Neuronal stem cell (in vitro differentiated cells): ENCODE measurements around the gene ICAM2.

Experiments used
- DNase-seq: peaks from one replicate; pipeline ENCODE4 v3.0.0-alpha.2; 2013; ENCODE audit warnings: low spot score
- H2AFZ ChIP-seq: one replicate; pipeline ENCODE4 v1.6.1; 2013; ENCODE audit warnings: mild to moderate bottlenecking, low read length, inconsistent platforms
- H2AK5ac ChIP-seq: 2 replicates; pipeline ENCODE4 v1.6.1; 2013; ENCODE audit warnings: low read depth, mild to moderate bottlenecking, inconsistent platforms, low read length, moderate library complexity, mixed read lengths
- H2BK120ac ChIP-seq: 2 replicates; pipeline ENCODE4 v1.6.1; 2013; ENCODE audit warnings: low read depth, mild to moderate bottlenecking, inconsistent platforms, low read length, moderate library complexity, mixed read lengths
- H2BK12ac ChIP-seq: one replicate; pipeline ENCODE4 v1.6.1; 2013; ENCODE audit warnings: low read length, inconsistent platforms
- H2BK15ac ChIP-seq: 2 replicates; pipeline ENCODE4 v1.6.1; 2013; ENCODE audit warnings: mild to moderate bottlenecking, low read length, inconsistent platforms, mixed read lengths
- H2BK5ac ChIP-seq: one replicate; pipeline ENCODE4 v1.6.1; 2013; ENCODE audit warnings: inconsistent platforms, mild to moderate bottlenecking, low read length, moderate library complexity
- H3K14ac ChIP-seq: one replicate; pipeline ENCODE4 v1.6.1; 2013; ENCODE audit warnings: low read length, inconsistent platforms
- H3K18ac ChIP-seq: 2 replicates; pipeline ENCODE4 v1.6.1; 2013; ENCODE audit warnings: low read length, inconsistent platforms
- H3K23ac ChIP-seq: 2 replicates; pipeline ENCODE4 v1.6.1; 2013; ENCODE audit warnings: low read depth, mild to moderate bottlenecking, mixed read lengths, low read length, inconsistent platforms; ENCODE audit not compliant: poor library complexity
- H3K27ac ChIP-seq: replicated peaks from 3 replicates; pipeline ENCODE4 v1.5.1; 2013; ENCODE audit warnings: low read length, inconsistent platforms
- H3K27me3 ChIP-seq, 3 experiments: 2 replicates each; pipeline ENCODE4 v1.6.1; 2013; ENCODE audit warnings: low read length in 3 of 3, mild to moderate bottlenecking in 2 of 3, inconsistent platforms in 1 of 3, low read depth in 1 of 3, mixed read lengths in 1 of 3, moderate library complexity in 1 of 3; ENCODE audit not compliant: control insufficient read depth in 3 of 3, insufficient read depth in 3 of 3
- H3K36me3 ChIP-seq, 2 donors: replicated peaks in 1 of 2; 2 replicates each; pipeline ENCODE4 v1.6.1; 2013; ENCODE audit warnings: low read length in 2 of 2; ENCODE audit not compliant: control insufficient read depth in 2 of 2, insufficient read depth in 2 of 2
- H3K4ac ChIP-seq: 2 replicates; pipeline ENCODE4 v1.6.1; 2013; ENCODE audit warnings: inconsistent platforms, mild to moderate bottlenecking, low read length, moderate library complexity
- H3K4me1 ChIP-seq, 2 donors: 1 replicate in 1 of 2; 2 replicates in 1 of 2; pipeline ENCODE4 v1.6.1; 2013; ENCODE audit warnings: low read length in 2 of 2, low read depth in 1 of 2; ENCODE audit not compliant: control insufficient read depth in 2 of 2, insufficient read depth in 1 of 2
- H3K4me2 ChIP-seq: one replicate; pipeline ENCODE4 v1.6.1; 2013; ENCODE audit warnings: mild to moderate bottlenecking, low read length, inconsistent platforms; ENCODE audit not compliant: insufficient read depth, poor library complexity, severe bottlenecking
- H3K4me3 ChIP-seq, 2 donors: 2 replicates each; pipeline ENCODE4 v1.5.1; 2013; ENCODE audit warnings: low read length in 2 of 2, mild to moderate bottlenecking in 2 of 2, inconsistent platforms in 1 of 2, moderate library complexity in 1 of 2
- H3K79me1 ChIP-seq: one replicate; pipeline ENCODE4 v1.6.1; 2013; ENCODE audit warnings: low read depth, mild to moderate bottlenecking, inconsistent platforms, low read length, moderate library complexity
- H3K9ac ChIP-seq: one replicate; pipeline ENCODE4 v1.6.1; 2013; ENCODE audit warnings: mild to moderate bottlenecking, low read depth, low read length, inconsistent platforms; ENCODE audit not compliant: poor library complexity
- H3K9me3 ChIP-seq, 2 donors: replicated peaks in 1 of 2; 2 replicates each; pipeline versions ENCODE3 to v1.6.1; 2013; ENCODE audit warnings: low read length in 2 of 2, mild to moderate bottlenecking in 2 of 2, inconsistent platforms in 1 of 2, low read depth in 1 of 2, mixed read lengths in 1 of 2, moderate library complexity in 1 of 2; ENCODE audit not compliant: control insufficient read depth in 2 of 2, insufficient read depth in 1 of 2
- H4K8ac ChIP-seq: one replicate; pipeline ENCODE4 v1.6.1; 2013; ENCODE audit warnings: low read depth, mild to moderate bottlenecking, inconsistent platforms, low read length, moderate library complexity
- H4K91ac ChIP-seq: one replicate; pipeline ENCODE4 v1.6.1; 2013; ENCODE audit warnings: low read length, low read depth, mild to moderate bottlenecking, inconsistent platforms; ENCODE audit not compliant: poor library complexity
- WGBS, 2 donors: extraction: QIAGEN DNeasy Blood & Tissue Kit; methylation state at CpG; one replicate each; pipeline ENCODE4 v1.1.7; 2013; ENCODE audit warnings: missing lambda C conversion rate in 2 of 2, mixed read lengths in 1 of 2; ENCODE audit not compliant: insufficient read length in 2 of 2, insufficient replicate concordance in 1 of 2; ENCODE audit errors: extremely low coverage in 2 of 2; 5-methylcytosine and 5-hydroxymethylcytosine counted together

The ICAM2 gene

DNA sequence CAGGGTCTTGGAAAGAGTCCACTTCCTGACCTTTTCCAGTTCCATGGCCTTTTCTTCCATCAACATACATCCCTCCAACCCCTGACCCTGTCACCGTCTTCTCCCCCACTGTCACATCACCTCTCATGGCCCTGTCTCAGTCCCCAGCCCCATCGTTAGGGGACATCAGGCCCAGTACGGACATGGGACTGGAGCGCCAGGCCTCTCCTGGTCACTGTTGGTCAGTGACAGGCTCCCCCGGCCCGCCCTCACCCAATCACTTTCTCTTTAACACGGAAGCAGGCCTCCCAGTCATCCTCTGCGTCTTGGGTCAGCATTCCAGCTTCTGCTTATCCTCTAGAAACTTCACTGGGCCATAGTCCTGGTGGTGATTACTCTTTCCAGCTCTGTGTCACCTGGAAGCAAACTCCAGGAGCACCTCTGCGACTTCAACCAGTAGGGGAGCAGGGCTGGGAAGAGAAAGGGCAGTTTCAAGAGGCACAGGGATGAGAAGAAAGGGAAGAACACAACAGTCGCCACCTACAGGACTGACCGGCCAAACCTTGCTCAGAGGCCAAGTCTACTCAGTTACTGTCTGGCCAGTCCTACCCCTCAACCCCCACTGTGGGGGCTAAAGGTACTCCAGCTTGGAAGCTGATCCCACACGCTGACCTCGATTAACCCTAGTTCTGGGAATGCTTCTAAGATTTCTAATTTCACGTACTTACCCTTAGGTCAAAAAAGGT lies 15.9 kb upstream of the ICAM2 start:
- no peaks in the 10 kb centered on the region for H3K9me3 ChIP-seq
- no peak overlapping the region for H2BK15ac ChIP-seq
- H2BK120ac ChIP-seq = no peak overlapping the region
- no peak overlapping the region for H2BK12ac ChIP-seq
- no peaks in the 10 kb centered on the region for H3K27me3 ChIP-seq
- no peak overlapping the region for H4K91ac ChIP-seq
- H3K14ac ChIP-seq = peak overlapping the region; percentile 25
- no peak overlapping the region for H3K23ac ChIP-seq
- no peak overlapping the region for H3K4me2 ChIP-seq
- no peak overlapping the region for H4K8ac ChIP-seq
- DNase-seq = no peak
- H3K4me3 ChIP-seq = no peak overlapping the region
- no peak overlapping the region for H2AFZ ChIP-seq
- H3K27ac ChIP-seq = no peak overlapping the region
- peak overlapping the region; percentile 15 for H3K18ac ChIP-seq
- H3K9ac ChIP-seq = no peak overlapping the region
- H2AK5ac ChIP-seq = no peak overlapping the region
- H3K4ac ChIP-seq = no peak overlapping the region
- H3K79me1 ChIP-seq = no peaks in the 10 kb centered on the region
- no peaks in the 10 kb centered on the region for H3K36me3 ChIP-seq
- H3K4me1 ChIP-seq = peaks cover 0 to 5% of the 10 kb centered on the region in 2 donors
- H2BK5ac ChIP-seq = no peak overlapping the region
- WGBS, 2 donors = no CpG with 5 or more reads among the region's 14 CpGs

DNA sequence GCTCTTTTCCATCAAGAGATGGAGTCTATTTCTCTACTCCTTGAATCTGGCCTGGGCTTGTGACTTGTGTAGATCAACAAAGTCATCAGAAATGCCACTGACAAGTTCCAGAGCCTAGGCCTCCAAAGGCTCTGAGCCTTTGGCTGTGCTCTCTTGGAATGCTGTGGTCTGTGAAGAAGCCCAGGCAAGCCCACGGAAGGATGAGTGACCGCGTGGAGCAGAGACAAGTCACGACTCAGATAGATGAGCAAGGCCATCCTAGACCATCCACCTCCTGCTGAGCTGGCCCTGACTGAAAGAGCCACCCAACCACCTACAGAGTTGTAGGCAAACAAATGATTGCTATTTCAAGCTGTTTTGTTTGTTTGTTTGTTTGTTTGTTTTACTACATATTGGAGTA lies 11.6 kb upstream of the ICAM2 start:
- Histone ChIP-seq H3K4me3 (no peak overlapping the region), H3K4ac (no peak overlapping the region), H3K79me1 (no peaks in the 10 kb centered on the region), H3K9ac (no peak overlapping the region), H2BK120ac (no peak overlapping the region), H3K36me3 (no peaks in the 10 kb centered on the region), H2BK5ac (no peak overlapping the region), H3K23ac (no peak overlapping the region), H4K8ac (no peak overlapping the region), H3K9me3 (no peaks in the 10 kb centered on the region), H2BK15ac (no peak overlapping the region), H3K27me3 (no peaks in the 10 kb centered on the region), H4K91ac (no peak overlapping the region), H3K27ac (no peak overlapping the region), H3K14ac (no peak overlapping the region), H3K4me1 (peaks cover 0 to 3% of the 10 kb centered on the region in 2 donors), H2AFZ (no peak overlapping the region), H2BK12ac (no peak overlapping the region), H2AK5ac (no peak overlapping the region), H3K18ac (no peak overlapping the region), H3K4me2 (no peak overlapping the region)
- no peak for DNase-seq
- no CpG with 5 or more reads among the region's 4 CpGs for WGBS, 2 donors

- DNase-seq = peak; percentile 38
- no peaks in the 10 kb centered on the region for H3K79me1 ChIP-seq
- no peak overlapping the region for H3K18ac ChIP-seq
- H3K9ac ChIP-seq = no peak overlapping the region
- H2AFZ ChIP-seq = no peak overlapping the region
- H3K4me2 ChIP-seq = no peak overlapping the region
- H3K9me3 ChIP-seq = no peaks in the 10 kb centered on the region
- WGBS, 2 donors = no CpG with 5 or more reads among the region's 3 CpGs
- no peak overlapping the region for H2AK5ac ChIP-seq
- no peak overlapping the region for H4K8ac ChIP-seq
- no peak overlapping the region for H4K91ac ChIP-seq
- no peak overlapping the region for H3K4me3 ChIP-seq
- no peak overlapping the region for H2BK12ac ChIP-seq
- H2BK15ac ChIP-seq = no peak overlapping the region
- no peak overlapping the region for H2BK120ac ChIP-seq
- no peak overlapping the region for H2BK5ac ChIP-seq
- no peaks in the 10 kb centered on the region for H3K4me1 ChIP-seq
- H3K27ac ChIP-seq = no peak overlapping the region
- H3K14ac ChIP-seq = no peak overlapping the region
- no peak overlapping the region for H3K4ac ChIP-seq
- no peaks in the 10 kb centered on the region for H3K36me3 ChIP-seq
- H3K23ac ChIP-seq = no peak overlapping the region
- no peaks in the 10 kb centered on the region for H3K27me3 ChIP-seq
These were observed 8.5 kb upstream of the ICAM2 start for GRCh38 chr17:64028874-64029464.

GRCh38 chr17:64025732-64026294 lies 5.4 kb upstream of the ICAM2 start:
- H3K36me3 ChIP-seq = no peaks in the 10 kb centered on the region
- no peaks in the 10 kb centered on the region for H3K4me1 ChIP-seq
- H3K4me2 ChIP-seq = no peak overlapping the region
- no peak overlapping the region for H2BK12ac ChIP-seq
- no peak overlapping the region for H4K91ac ChIP-seq
- no peak overlapping the region for H3K4me3 ChIP-seq
- peak; percentile 59 for DNase-seq
- H3K18ac ChIP-seq = no peak overlapping the region
- no peak overlapping the region for H3K23ac ChIP-seq
- no CpG with 5 or more reads among the region's 21 CpGs for WGBS, 2 donors
- no peak overlapping the region for H3K14ac ChIP-seq
- no peak overlapping the region for H3K27ac ChIP-seq
- no peak overlapping the region for H3K9ac ChIP-seq
- no peak overlapping the region for H2BK15ac ChIP-seq
- H2BK5ac ChIP-seq = no peak overlapping the region
- no peaks in the 10 kb centered on the region for H3K79me1 ChIP-seq
- H3K9me3 ChIP-seq = no peaks in the 10 kb centered on the region
- H3K27me3 ChIP-seq = no peaks in the 10 kb centered on the region
- H4K8ac ChIP-seq = no peak overlapping the region
- no peak overlapping the region for H2BK120ac ChIP-seq
- H2AK5ac ChIP-seq = no peak overlapping the region
- peak overlapping the region; percentile 50 for H2AFZ ChIP-seq
- no peak overlapping the region for H3K4ac ChIP-seq
